BE2C (cell line): ENCODE data around the gene TNFSF8.

Experiments
- DNase-seq: peaks from one replicate; pipeline ENCODE4 v3.0.0-alpha.2; 2020
- H3K27me3 ChIP-seq: fragments of 250-450 bp; sonication (Bioruptor Pico); 2 replicates; pipeline ENCODE4 v1.5.1; 2020; ENCODE audit warnings: mild to moderate bottlenecking
- H3K36me3 ChIP-seq: fragments of 250-450 bp; sonication (Bioruptor Pico); 2 replicates; pipeline ENCODE4 v1.5.1; 2020; ENCODE audit warnings: mild to moderate bottlenecking
- H3K4me1 ChIP-seq: fragments of 250-450 bp; sonication (Bioruptor Pico); 2 replicates; pipeline ENCODE4 v1.5.1; 2020
- H3K4me3 ChIP-seq: 2 replicates; pipeline ENCODE4 v1.5.1; 2011; ENCODE audit warnings: low read depth, low read length
- H3K9me3 ChIP-seq: fragments of 250-450 bp; sonication (Bioruptor Pico); 2 replicates; pipeline ENCODE4 v1.5.1; 2020
- TF ChIP-seq, protein P1 (sequence below): IDR thresholded peaks from 2 replicates; pipeline ENCODE4 v1.5.1; 2012; ENCODE audit warnings: mild to moderate bottlenecking, low read depth, low read length

The TNFSF8 gene

GRCh38 chr9:114962809-114963208 lies 32.4 kb upstream of the TNFSF8 start:
- Histone ChIP-seq H3K4me3 (no peak overlapping the region), H3K9me3 (no peaks in the 10 kb centered on the region), H3K36me3 (no peaks in the 10 kb centered on the region), H3K27me3 (no peaks in the 10 kb centered on the region), H3K4me1 (no peaks in the 10 kb centered on the region)
- DNase-seq = no peak
- TF ChIP-seq, protein P1, sequence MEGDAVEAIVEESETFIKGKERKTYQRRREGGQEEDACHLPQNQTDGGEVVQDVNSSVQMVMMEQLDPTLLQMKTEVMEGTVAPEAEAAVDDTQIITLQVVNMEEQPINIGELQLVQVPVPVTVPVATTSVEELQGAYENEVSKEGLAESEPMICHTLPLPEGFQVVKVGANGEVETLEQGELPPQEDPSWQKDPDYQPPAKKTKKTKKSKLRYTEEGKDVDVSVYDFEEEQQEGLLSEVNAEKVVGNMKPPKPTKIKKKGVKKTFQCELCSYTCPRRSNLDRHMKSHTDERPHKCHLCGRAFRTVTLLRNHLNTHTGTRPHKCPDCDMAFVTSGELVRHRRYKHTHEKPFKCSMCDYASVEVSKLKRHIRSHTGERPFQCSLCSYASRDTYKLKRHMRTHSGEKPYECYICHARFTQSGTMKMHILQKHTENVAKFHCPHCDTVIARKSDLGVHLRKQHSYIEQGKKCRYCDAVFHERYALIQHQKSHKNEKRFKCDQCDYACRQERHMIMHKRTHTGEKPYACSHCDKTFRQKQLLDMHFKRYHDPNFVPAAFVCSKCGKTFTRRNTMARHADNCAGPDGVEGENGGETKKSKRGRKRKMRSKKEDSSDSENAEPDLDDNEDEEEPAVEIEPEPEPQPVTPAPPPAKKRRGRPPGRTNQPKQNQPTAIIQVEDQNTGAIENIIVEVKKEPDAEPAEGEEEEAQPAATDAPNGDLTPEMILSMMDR = no peak

DNA sequence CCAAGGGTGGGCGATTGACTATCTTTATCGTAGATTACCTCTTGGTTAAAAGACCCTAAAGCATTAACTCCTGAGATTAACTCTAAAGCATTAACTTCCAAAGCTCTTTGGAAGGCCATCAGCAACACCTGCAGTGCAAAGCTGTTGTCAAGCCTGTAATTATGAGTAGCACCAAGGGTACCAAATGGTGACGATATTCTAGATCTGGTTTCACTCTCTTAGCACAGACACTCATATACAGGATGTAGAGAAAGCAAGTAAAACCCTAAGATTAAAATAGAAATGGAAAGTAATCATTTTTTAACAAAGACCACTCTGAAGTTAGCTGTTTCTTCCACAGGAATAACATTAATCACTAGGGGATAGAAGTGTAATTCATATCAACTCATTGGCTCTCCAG lies 29.9 kb upstream of the TNFSF8 start:
- H3K4me3 ChIP-seq = no peak overlapping the region
- H3K27me3 ChIP-seq = no peaks in the 10 kb centered on the region
- DNase-seq = no peak
- TF ChIP-seq, protein P1 = no peak
- no peaks in the 10 kb centered on the region for H3K36me3 ChIP-seq
- H3K9me3 ChIP-seq = no peaks in the 10 kb centered on the region
- H3K4me1 ChIP-seq = no peaks in the 10 kb centered on the region

DNA sequence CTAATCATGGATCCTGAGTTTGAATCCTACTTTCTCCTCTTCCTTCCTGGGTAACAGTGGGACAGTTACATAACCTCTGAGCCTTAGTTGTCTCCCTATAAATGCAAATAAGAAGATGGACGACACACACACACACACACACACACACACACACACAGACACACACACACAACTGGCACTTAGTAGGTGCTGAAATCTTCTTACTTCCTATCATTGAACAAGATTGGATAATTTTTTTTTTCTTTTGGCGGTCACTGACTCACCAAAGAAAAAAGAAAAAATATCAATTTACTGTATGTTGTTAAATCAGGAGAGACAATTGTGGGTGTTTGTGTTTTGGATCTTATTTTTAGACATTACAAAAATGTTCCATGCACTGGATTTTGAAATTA lies 28.4 kb upstream of the TNFSF8 start:
- TF ChIP-seq, protein P1 = no peak
- DNase-seq = no peak

DNA sequence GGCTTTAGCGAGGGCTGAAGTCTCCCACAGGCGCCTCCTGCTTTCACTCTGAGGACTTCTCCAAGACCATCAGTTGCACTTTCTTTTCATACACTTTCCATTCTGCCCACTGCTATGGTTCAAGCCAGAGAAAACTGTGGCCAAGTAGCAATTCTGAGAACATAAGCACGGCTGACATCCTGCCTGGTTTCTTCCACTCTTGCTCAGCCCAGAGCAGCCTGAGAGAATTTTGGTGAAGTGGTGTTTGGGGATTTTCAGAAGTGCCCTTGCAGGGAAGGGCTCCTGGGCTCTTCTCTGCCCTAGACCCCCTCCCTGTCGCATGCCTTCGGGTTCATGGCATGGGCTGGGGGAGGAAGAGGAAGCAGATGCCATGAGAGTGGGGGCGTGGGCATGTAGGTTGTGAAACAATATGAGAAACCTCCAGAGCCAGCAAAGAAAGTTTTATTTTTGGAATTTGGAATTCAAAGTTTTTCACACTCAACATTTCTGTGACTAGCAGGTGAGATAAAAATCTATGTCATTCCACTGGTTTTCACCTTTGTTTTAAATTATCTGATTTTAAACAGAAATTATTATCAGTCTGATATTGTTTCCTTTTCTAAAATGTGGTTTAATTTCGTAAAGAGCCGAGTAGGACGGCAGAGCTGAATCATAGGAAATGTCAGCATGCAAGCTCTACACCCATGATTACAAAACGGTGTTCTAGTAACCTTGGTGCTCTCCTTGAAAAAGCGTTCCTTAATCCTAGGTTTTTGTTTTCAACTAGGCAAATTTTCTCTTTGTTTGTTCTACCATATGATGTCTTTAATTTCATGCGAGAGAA lies 27.8 kb upstream of the TNFSF8 start:
- H3K27me3 ChIP-seq = no peaks in the 10 kb centered on the region
- no peaks in the 10 kb centered on the region for H3K36me3 ChIP-seq
- H3K9me3 ChIP-seq = no peaks in the 10 kb centered on the region
- TF ChIP-seq, protein P1 = no peak
- H3K4me3 ChIP-seq = no peak overlapping the region
- DNase-seq = no peak
- no peaks in the 10 kb centered on the region for H3K4me1 ChIP-seq

More for the DNA sequence above, 28.4 kb upstream of the TNFSF8 start:
- Histone ChIP-seq H3K4me1 (no peaks in the 10 kb centered on the region), H3K27me3 (no peaks in the 10 kb centered on the region), H3K9me3 (no peaks in the 10 kb centered on the region), H3K4me3 (no peak overlapping the region), H3K36me3 (no peaks in the 10 kb centered on the region)

DNA sequence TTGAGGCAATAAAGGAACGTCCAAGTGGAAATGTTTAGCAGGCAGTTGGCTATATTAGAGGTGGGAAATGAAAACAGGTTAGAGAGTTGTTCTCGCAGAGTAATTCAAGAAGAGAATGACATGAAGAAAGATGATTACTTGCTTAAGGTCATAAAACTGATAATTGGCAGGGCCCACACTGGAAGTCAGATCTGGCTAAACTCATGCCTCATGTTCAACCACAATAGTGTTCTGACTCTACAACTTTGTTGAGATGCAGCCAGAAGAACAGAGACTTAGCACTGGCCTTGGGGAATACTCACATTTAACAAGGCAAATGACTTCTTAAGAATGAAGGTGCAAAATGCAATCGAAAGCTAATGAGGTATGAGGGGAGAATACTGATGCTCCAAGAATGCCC lies 27.2 kb upstream of the TNFSF8 start:
- Histone ChIP-seq H3K4me3 (no peak overlapping the region), H3K4me1 (no peaks in the 10 kb centered on the region)

More for the DNA sequence above, 27.2 kb upstream of the TNFSF8 start:
- TF ChIP-seq, protein P1 = no peak
- Histone ChIP-seq H3K27me3 (no peaks in the 10 kb centered on the region), H3K9me3 (no peaks in the 10 kb centered on the region), H3K36me3 (no peaks in the 10 kb centered on the region)
- no peak for DNase-seq
